ENCODE measurements around the gene DNAL1.

- TF ChIP-seq CTCF (IDR thresholded peaks at IDR 0.05) (no peak), POLR2A (IDR thresholded peaks at IDR 0.05) (no peak)
Observed at GRCh38 chr14:73616831-73617230, 28.0 kb upstream of the DNAL1 start.
